ENCODE results near the gene SEL1L2. TPM values are rescaled to one million over a fixed set of nuclear protein-coding genes. Genes with fewer than 3 reads are reported as not detected.

SEL1L2 gene
- total RNA-seq, 1 experiment from 2014 or later: not detected

- TF ChIP-seq MXD4 (CRISPR knock-in tag; IDR thresholded peaks at IDR 0.05; ENCODE audit: borderline replicate concordance): no peak
- no peak for TF ChIP-seq TP53 (CRISPR knock-in tag; IDR thresholded peaks at IDR 0.05)
- TF ChIP-seq JUN (CRISPR knock-in tag; IDR thresholded peaks at IDR 0.05): no peak
- TF ChIP-seq SP1 (CRISPR knock-in tag; conservative IDR thresholded peaks at IDR 0.05): no peak
- no peak for TF ChIP-seq NR3C1 (CRISPR knock-in tag; conservative IDR thresholded peaks at IDR 0.05; ENCODE audit: low read depth)
Observed at GRCh38 chr20:13840093-13840465, 150.3 kb downstream of the SEL1L2 start (continued).

- POLR2A ChIA-PET: no interaction called here
- no peak for TF ChIP-seq MAX (CRISPR knock-in tag; IDR thresholded peaks at IDR 0.05)
- no peak for TF ChIP-seq GTF2I (CRISPR knock-in tag; conservative IDR thresholded peaks at IDR 0.05)
- no peak for TF ChIP-seq MXD4 (CRISPR knock-in tag; IDR thresholded peaks at IDR 0.05; ENCODE audit: borderline replicate concordance)
- no peak for TF ChIP-seq IRF1 (CRISPR knock-in tag; IDR thresholded peaks at IDR 0.05)
- TF ChIP-seq TP53 (CRISPR knock-in tag; IDR thresholded peaks at IDR 0.05): no peak
- TF ChIP-seq IRF2 (CRISPR knock-in tag; IDR thresholded peaks at IDR 0.05; ENCODE audit: borderline replicate concordance, low read depth): no peak
- TF ChIP-seq ZNF263 (CRISPR knock-in tag; IDR thresholded peaks at IDR 0.05; ENCODE audit: low read depth): no peak
- no peak for TF ChIP-seq CBFB (CRISPR knock-in tag; IDR thresholded peaks at IDR 0.05; ENCODE audit: low read depth)
- ATAC-seq: no peak
Observed at GRCh38 chr20:13839421-13840092, 150.9 kb downstream of the SEL1L2 start.

GRCh38 chr20:13838664-13839063, 151.8 kb downstream of the SEL1L2 start:
- ChIA-PET CTCF (no interaction called here), POLR2A (no interaction called here)
- H3K9me3 Mint-ChIP-seq: no peaks in the 10 kb centered on the region
- H3K4me1 Mint-ChIP-seq: 0 out of 2 replicates have a peak, but pooled peaks cover 2% of the 10 kb centered on the region
- ATAC-seq: no peak
- H3K36me3 Mint-ChIP-seq: no peaks in the 10 kb centered on the region
- DNase-seq (ENCODE audit: low spot score): no peak
- H3K4me3 Mint-ChIP-seq: no peak overlapping the region
- H3K27me3 Mint-ChIP-seq (ENCODE audit: low read depth): no peaks in the 10 kb centered on the region
- no peak overlapping the region for H3K27ac Mint-ChIP-seq
- TF ChIP-seq MXD4 (CRISPR knock-in tag; IDR thresholded peaks at IDR 0.05; ENCODE audit: borderline replicate concordance) (no peak), ATF6 (CRISPR knock-in tag; IDR thresholded peaks at IDR 0.05) (no peak), ZNF281 (CRISPR knock-in tag; IDR thresholded peaks at IDR 0.05) (no peak), ELF4 (CRISPR knock-in tag; IDR thresholded peaks at IDR 0.05; ENCODE audit: low read depth) (no peak), ATF2 (CRISPR knock-in tag; IDR thresholded peaks at IDR 0.05; ENCODE audit: borderline replicate concordance, low read depth) (no peak), CREB1 (CRISPR knock-in tag; IDR thresholded peaks at IDR 0.05) (no peak), HMGXB4 (CRISPR knock-in tag; IDR thresholded peaks at IDR 0.05) (no peak), FOXJ3 (CRISPR knock-in tag; IDR thresholded peaks at IDR 0.05; ENCODE audit: borderline replicate concordance) (no peak), AFF4 (CRISPR knock-in tag; IDR thresholded peaks at IDR 0.05; ENCODE audit: borderline replicate concordance) (no peak)

More at GRCh38 chr20:13839421-13840092, 150.9 kb downstream of the SEL1L2 start:
- 0 out of 2 replicates have a peak, but pooled peaks cover 2% of the 10 kb centered on the region for H3K4me1 Mint-ChIP-seq
- H3K27me3 Mint-ChIP-seq (ENCODE audit: low read depth): no peaks in the 10 kb centered on the region
- H3K9me3 Mint-ChIP-seq: no peaks in the 10 kb centered on the region
- no peak overlapping the region for H3K4me3 Mint-ChIP-seq
- CTCF ChIA-PET: interaction anchor here (1.5 kb wide), 1 partner anchor 113 kb away, joined by 4 read pairs; no protein-coding TSS in a partner anchor
- no peak for DNase-seq (ENCODE audit: low spot score)
- no peak overlapping the region for H3K27ac Mint-ChIP-seq
- no peaks in the 10 kb centered on the region for H3K36me3 Mint-ChIP-seq

Measured in WTC11 (cell line).